K562 (cell line): ENCODE measurements around the gene POMT2. TPM values are rescaled to one million over a fixed set of nuclear protein-coding genes. Genes with fewer than 3 reads are reported as not detected.

Experiments
- ETV5 ChIP-seq: sonication (generic); formaldehyde crosslinking; IDR thresholded peaks from 2 replicates; pipeline ENCODE4 v1.4.0; 2020; ENCODE audit warnings: low read depth, mild to moderate bottlenecking, missing genetic modification reagents
- MCM5 ChIP-seq: fragments of 450-650 bp; IDR thresholded peaks from 2 replicates; pipeline ENCODE4 v1.6.1; 2016; ENCODE audit warnings: low read depth
- PCBP2 ChIP-seq: fragments of 200-400 bp; formaldehyde crosslinking; IDR thresholded peaks from 2 replicates; pipeline ENCODE4 v1.6.1; 2018; ENCODE audit warnings: low read length, low read depth, mild to moderate bottlenecking, moderate library complexity; ENCODE audit not compliant: poor library complexity, severe bottlenecking
- RBFOX2 ChIP-seq: fragments of 200-400 bp; formaldehyde crosslinking; IDR thresholded peaks from 2 replicates; pipeline ENCODE4 v1.6.1; 2017; ENCODE audit warnings: low read depth, mild to moderate bottlenecking, low read length, moderate library complexity
- ZNF124 ChIP-seq: sonication (generic); formaldehyde crosslinking; IDR thresholded peaks from 2 replicates; pipeline ENCODE4 v1.8.1; 2022; ENCODE audit warnings: missing genetic modification reagents
- polyA plus RNA-seq, 8 experiments: library from polyadenylated mRNA; depleted of rRNA in 4 of 8; stranded (reverse) in 5 of 8; unstranded in 3 of 8; fragments of >200 nt; fragmentation: Nextera tagmentation in 2 of 8; fragmentation: Illumina TruSeq in 1 of 8; extraction: Ambion mirVana in 2 of 8; extraction: Trizol in 1 of 8; gene quantifications; 2 replicates each; pipeline versions ENCODE4 v1.2.1 to v1.2.3, GENCODE V29; 2011 to 2014; ENCODE audit warnings: inconsistent platforms in 1 of 8, missing spikeins in 1 of 8
- total RNA-seq, 7 experiments: library from RNA; depleted of rRNA in 6 of 7; stranded (reverse); fragments of >200 nt in 6 of 7; fragmentation: Illumina TruSeq in 2 of 7; extraction: Trizol in 2 of 7; gene quantifications; 2 replicates each; pipeline versions ENCODE4 v1.2.1 to v1.2.3, GENCODE V29; 2011 to 2021; ENCODE audit warnings: low replicate concordance in 1 of 7
- TF ChIP-seq, protein P1 (sequence below), 2 experiments: fragments of 450-650 bp; IDR thresholded peaks; 2 replicates each; pipeline ENCODE4 v1.6.1; 2016; ENCODE audit warnings: mild to moderate bottlenecking in 2 of 2, borderline replicate concordance in 1 of 2, low read depth in 1 of 2, moderate library complexity in 1 of 2

Gene POMT2
- total and polyA plus RNA-seq, 9 of the 15 experiments (the other 6 are each of a cell fraction or from before 2014, with no cell fraction given): 0.39 to 16.6 (median 7.8) TPM

- TF ChIP-seq, protein P1, sequence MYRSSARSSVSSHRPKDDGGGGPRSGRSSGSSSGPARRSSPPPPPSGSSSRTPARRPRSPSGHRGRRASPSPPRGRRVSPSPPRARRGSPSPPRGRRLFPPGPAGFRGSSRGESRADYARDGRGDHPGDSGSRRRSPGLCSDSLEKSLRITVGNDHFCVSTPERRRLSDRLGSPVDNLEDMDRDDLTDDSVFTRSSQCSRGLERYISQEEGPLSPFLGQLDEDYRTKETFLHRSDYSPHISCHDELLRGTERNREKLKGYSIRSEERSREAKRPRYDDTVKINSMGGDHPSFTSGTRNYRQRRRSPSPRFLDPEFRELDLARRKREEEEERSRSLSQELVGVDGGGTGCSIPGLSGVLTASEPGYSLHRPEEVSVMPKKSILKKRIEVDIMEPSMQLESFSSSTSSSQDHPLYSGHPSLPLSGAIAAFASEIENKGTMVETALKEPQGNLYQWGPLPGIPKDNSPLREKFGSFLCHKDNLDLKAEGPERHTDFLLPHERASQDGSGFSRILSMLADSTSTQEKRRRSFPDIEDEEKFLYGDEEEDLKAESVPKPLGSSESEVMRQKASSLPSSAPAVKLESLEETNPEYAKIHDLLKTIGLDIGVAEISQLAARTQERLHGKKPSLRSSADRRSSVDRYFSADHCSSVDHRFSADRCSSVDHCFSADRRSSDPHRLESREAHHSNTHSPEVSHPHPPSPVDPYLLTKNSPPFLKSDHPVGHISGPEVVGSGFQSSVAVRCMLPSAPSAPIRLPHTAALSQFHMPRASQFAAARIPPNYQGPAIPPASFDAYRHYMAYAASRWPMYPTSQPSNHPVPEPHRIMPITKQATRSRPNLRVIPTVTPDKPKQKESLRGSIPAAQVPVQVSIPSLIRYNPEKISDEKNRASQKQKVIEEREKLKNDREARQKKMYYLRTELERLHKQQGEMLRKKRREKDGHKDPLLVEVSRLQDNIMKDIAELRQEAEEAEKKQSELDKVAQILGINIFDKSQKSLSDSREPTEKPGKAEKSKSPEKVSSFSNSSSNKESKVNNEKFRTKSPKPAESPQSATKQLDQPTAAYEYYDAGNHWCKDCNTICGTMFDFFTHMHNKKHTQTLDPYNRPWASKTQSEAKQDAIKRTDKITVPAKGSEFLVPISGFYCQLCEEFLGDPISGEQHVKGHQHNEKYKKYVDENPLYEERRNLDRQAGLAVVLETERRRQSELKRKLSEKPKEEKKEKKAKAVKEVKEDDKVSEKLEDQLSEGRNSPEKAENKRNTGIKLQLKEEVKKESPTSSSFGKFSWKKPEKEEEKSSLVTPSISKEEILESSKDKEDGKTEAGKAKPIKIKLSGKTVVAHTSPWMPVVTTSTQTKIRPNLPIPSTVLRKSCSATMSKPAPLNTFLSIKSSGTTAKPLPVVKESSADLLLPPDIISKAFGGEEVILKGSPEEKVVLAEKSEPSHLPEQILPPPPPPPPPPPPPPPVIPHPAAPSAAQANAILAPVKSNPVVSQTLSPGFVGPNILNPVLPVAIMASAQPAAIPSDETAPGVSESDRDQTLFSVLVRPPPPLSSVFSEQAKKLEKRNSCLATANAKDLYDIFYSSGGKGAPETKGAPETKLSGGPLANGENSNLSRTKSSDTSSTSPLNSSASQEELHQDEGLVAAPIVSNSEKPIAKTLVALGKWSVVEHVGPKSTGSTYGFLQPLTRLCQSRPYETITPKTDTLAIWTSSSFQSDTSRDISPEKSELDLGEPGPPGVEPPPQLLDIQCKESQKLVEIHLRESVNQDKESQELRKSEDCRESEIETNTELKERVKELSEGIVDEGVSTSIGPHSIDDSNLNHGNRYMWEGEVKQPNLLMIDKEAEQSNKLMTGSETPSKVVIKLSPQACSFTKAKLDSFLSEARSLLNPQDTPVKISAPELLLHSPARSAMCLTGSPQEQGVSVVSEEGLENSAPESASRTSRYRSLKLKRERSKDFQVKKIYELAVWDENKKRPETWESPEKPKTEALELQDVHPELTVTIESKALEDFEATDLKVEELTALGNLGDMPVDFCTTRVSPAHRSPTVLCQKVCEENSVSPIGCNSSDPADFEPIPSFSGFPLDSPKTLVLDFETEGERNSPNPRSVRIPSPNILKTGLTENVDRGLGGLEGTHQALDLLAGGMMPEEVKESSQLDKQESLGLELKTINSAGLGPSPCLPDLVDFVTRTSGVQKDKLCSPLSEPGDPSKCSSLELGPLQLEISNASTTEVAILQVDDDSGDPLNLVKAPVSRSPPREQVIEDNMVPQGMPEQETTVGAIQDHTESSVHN (IDR thresholded peaks at IDR 0.05; ENCODE audit: borderline replicate concordance in 1 of 2, low read depth in 1 of 2): no peak
- TF ChIP-seq ETV5 (CRISPR knock-in tag) (no peak), MCM5 (no peak), ZNF124 (CRISPR knock-in tag) (no peak), PCBP2 (no peak), RBFOX2 (no peak)
Observed at GRCh38 chr14:77249286-77249685, 71.4 kb downstream of the POMT2 start (continued).
